Activated CD4-positive, alpha-beta T cell treated with anti-CD3 and anti-CD28 coated beads, Interleukin-2, Interleukin-6, amounts not matched to agents 100 ng/mL and 50 ng/mL, durations not matched to agents 16 hours and 8 hours (primary cell): ENCODE measurements around the gene CALHM2.
"Not testable (repeated sequence)": the region's sequence is repeated elsewhere in the genome, so short reads cannot be mapped to it uniquely, and the experiment has no call there.

Experiments
- DNase-seq: peaks from one replicate; pipeline ENCODE4 v3.0.0-alpha.2; 2020

The CALHM2 gene

GRCh38 chr10:103449208-103450144, 2.7 kb downstream of the CALHM2 start:
- DNase-seq = no peak

GRCh38 chr10:103448746-103449145, 3.4 kb downstream of the CALHM2 start:
- no peak for DNase-seq

- no peak for DNase-seq
Observed at GRCh38 chr10:103447187-103447586, 5.0 kb downstream of the CALHM2 start.

- DNase-seq = no peak
Observed at GRCh38 chr10:103445767-103446567, 6.2 kb downstream of the CALHM2 start.

GRCh38 chr10:103445366-103445765, 6.8 kb downstream of the CALHM2 start:
- no peak for DNase-seq

GRCh38 chr10:103444478-103444877, 7.7 kb downstream of the CALHM2 start:
- no peak for DNase-seq

GRCh38 chr10:103443475-103444185, 8.5 kb downstream of the CALHM2 start:
- DNase-seq = no peak

- no peak for DNase-seq
Observed at GRCh38 chr10:103442031-103442461, 10.1 kb downstream of the CALHM2 start.

GRCh38 chr10:103441611-103442010, 10.6 kb downstream of the CALHM2 start:
- DNase-seq = no peak

- DNase-seq = no peak
Observed at GRCh38 chr10:103441206-103441605, 11.0 kb downstream of the CALHM2 start.

- DNase-seq = no peak
Observed at GRCh38 chr10:103440416-103440815, 11.8 kb downstream of the CALHM2 start.

- DNase-seq = no peak
Observed at GRCh38 chr10:103439776-103440175, 12.4 kb downstream of the CALHM2 start.

- no peak for DNase-seq
Observed at GRCh38 chr10:103433858-103434257, 18.3 kb downstream of the CALHM2 start.

- DNase-seq = no peak
Observed at GRCh38 chr10:103431902-103432301, 20.3 kb downstream of the CALHM2 start.

- DNase-seq = peak; percentile 46
Observed at GRCh38 chr10:103429647-103430046, 22.5 kb downstream of the CALHM2 start.

- DNase-seq = no peak
Observed at GRCh38 chr10:103428989-103429643, 23.1 kb downstream of the CALHM2 start.

- DNase-seq = no peak
Observed at GRCh38 chr10:103427866-103428265, 24.3 kb downstream of the CALHM2 start.

GRCh38 chr10:103423748-103424147, 28.4 kb downstream of the CALHM2 start:
- DNase-seq = no peak

- no peak for DNase-seq
Observed at GRCh38 chr10:103419101-103419500, 33.1 kb downstream of the CALHM2 start.

GRCh38 chr10:103417601-103418000, 34.6 kb downstream of the CALHM2 start:
- DNase-seq = no peak

GRCh38 chr10:103417148-103417469, 35.1 kb downstream of the CALHM2 start:
- not testable (repeated sequence) for DNase-seq

GRCh38 chr10:103416436-103417147, 35.6 kb downstream of the CALHM2 start:
- peak; percentile 54 for DNase-seq
